DLD1 (cell line): ENCODE results near the gene OXA1L.
"Not testable (repeated sequence)": the region's sequence is repeated elsewhere in the genome, so short reads cannot be mapped to it uniquely, and the experiment has no call there.

Experiments used
- in situ Hi-C: cut with HindIII; loops from 2 replicates; pipeline ENCODE4 v1.10.0; 2017; ENCODE audit warnings: low sequenced_read_pairs

The OXA1L gene

DNA sequence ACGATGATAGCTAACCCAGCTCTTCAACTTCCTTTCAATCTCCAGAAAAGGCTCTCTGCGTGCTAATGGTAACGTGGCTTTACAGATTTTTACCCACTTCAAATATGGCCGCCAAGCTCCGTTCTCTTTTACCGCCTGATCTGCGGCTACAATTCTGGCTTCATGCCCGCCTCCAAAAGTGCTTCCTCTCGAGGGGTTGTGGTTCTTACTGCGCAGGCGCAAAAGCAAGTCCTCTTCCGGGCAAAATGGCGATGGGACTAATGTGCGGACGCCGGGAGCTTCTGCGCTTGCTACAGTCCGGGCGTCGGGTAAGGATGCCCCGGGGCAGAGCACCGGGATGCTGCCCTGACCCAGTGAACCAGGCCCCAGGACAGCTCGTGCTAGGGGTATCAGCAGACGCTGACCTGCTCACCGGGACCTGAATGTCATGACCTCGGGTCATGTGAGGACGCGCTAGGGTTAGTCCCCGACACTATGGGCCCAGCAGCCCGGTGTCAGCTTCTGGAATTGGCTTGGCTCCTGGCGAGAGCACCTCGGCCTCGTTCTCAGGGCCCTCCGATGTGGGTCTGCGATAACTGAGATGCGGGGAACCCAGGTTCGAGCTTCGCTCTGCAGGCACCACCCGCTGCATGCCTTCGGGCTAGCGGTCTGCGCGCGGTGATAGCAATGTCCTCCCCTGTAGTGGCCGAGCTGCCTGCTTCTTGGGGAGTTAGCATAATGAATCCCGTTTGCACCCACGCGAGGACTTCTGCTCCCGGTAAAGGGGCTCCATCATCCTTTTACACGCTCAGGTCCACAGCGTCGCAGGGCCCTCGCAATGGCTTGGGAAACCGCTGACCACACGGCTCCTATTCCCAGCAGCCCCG is at the start of gene OXA1L:
TSS of gene OXA1L (plus strand) at position 232 of the 866 bp plus-strand sequence. CDS start at position 246, 14 bp downstream.
- in situ Hi-C loops = no loop called here

- in situ Hi-C loops = no loop called here
Observed at GRCh38 chr14:22718091-22718490, 48.4 kb upstream of the OXA1L start.

- in situ Hi-C loops = no loop called here
Observed at GRCh38 chr14:22721213-22721612, 45.3 kb upstream of the OXA1L start.

- in situ Hi-C loops = no loop called here
Observed at GRCh38 chr14:22723815-22724214, 42.7 kb upstream of the OXA1L start.

DNA sequence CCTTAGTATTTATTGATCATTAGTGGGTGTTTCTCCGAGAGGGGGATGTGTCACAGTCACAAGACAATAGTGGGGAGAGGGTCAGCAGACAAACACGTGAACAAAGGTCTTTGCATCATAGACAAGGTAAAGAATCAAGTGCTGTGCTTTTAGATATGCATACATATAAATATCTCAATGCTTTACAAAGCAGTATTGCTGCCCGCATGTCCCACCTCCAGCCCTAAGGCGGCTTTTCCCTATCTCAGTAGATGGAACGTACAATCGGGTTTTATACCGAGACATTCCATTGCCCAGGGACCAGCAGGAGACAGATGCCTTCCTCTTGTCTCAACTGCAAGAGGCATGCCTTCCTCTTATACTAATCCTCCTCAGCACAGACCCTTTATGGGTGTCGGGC is 41.6 kb upstream of the OXA1L start:
- in situ Hi-C loops = not testable (repeated sequence)

DNA sequence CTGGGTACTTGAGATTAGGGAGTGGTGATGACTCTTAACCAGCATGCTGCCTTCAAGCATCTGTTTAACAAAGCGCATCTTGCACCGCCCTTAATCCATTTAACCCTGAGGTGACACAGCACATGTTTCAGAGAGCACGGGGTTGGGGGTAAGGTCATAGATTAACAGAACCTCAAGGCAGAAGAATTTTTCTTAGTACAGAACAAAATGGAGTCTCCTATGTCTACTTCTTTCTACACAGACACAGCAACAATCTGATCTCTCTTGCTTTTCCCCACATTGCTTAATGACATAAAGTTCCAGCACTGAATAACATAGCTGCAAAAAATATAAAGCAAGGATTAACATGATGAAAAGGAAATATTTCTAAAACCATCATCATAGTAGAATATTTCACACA is 41.1 kb upstream of the OXA1L start:
- in situ Hi-C loops = not testable (repeated sequence)

DNA sequence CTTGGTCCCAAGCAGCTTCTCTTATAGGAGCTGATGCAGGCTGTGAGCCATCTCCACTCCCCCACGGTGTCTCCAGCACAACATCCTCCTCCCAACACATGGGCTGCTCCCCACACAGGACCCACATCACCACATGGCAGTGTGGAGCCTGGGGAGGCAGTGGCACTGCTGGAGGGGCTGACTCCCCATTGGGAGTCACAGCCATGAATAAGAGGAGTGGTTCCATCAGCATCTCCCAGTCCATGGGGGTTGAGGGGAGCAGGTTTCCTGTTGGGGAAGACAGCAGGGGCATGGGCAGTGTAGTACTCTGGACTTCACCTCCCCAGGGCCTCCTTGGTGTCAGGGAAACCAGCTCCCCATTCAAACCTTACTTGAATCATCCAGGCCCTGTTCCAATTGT is 40.5 kb upstream of the OXA1L start:
- in situ Hi-C loops = no loop called here

GRCh38 chr14:22732062-22732461 is 34.4 kb upstream of the OXA1L start:
- in situ Hi-C loops = not testable (repeated sequence)

GRCh38 chr14:22733829-22734228 is 32.7 kb upstream of the OXA1L start:
- in situ Hi-C loops = no loop called here

- in situ Hi-C loops = no loop called here
Observed at GRCh38 chr14:22735096-22735495, 31.4 kb upstream of the OXA1L start.

GRCh38 chr14:22736384-22736783 is 30.1 kb upstream of the OXA1L start:
- in situ Hi-C loops = not testable (repeated sequence)

DNA sequence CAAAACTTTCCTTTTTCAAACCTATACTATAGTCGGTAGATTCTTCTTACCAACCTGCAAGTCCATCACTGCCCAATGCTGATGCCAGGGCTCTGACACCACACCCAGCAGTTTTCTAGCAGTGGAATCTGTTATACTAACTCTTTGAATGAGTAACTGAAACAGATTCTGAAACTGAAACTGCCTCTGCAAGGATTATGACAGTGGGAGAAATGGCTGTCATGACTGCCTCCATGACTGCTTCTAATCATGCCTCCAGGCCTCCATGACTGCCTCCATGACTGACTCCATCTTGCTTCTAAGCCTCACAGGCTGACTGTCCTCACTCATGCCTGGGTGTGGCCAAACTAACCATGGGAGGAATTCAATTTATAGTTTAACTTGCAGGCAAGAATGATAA is 29.4 kb upstream of the OXA1L start:
- in situ Hi-C loops = no loop called here

- in situ Hi-C loops = no loop called here
Observed at GRCh38 chr14:22739423-22739822, 27.1 kb upstream of the OXA1L start.

- in situ Hi-C loops = no loop called here
Observed at GRCh38 chr14:22740020-22740419, 26.5 kb upstream of the OXA1L start.

DNA sequence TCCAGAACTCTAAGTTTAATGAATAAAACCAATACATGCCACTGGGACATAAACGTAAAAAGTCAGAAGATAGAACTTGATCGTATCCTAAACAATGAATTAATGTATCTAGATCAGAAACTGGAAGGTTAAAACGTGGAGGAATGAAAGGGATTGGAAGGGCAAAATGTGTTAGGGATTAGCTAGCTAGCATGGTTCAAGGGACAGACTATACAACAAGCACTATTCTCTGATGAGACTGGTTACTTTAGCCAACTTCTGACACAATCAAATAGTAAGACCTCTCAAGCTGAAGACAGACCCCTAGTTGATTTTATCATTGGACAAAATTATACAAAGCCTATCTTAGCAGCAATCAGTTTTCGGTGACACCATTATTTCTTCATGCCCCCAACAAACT is 18.7 kb upstream of the OXA1L start:
- in situ Hi-C loops = no loop called here

DNA sequence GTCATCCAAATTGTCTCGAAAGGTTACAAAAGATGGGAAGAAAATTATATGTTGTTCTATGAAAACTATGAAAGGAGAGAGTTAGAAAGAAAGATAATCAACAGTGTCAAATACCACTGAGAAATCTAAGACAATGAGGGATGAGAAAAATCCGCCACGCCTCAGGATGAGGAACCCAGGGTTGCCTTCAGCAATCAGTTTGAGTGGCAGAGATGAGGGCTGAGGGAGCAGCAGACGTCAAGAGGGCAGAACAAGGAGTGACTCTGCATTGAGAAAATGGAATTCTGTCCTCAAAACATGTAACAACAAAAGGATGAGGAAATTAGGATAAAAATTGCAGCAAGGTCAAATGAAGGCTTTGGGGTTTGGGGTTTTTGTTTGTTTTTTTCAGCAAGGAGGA is 18.3 kb upstream of the OXA1L start:
- in situ Hi-C loops = no loop called here

- in situ Hi-C loops = no loop called here
Observed at GRCh38 chr14:22748631-22749068, 17.8 kb upstream of the OXA1L start.

GRCh38 chr14:22752422-22752821 is 14.1 kb upstream of the OXA1L start:
- in situ Hi-C loops = no loop called here

GRCh38 chr14:22753586-22753985 is 12.9 kb upstream of the OXA1L start:
- in situ Hi-C loops = no loop called here

DNA sequence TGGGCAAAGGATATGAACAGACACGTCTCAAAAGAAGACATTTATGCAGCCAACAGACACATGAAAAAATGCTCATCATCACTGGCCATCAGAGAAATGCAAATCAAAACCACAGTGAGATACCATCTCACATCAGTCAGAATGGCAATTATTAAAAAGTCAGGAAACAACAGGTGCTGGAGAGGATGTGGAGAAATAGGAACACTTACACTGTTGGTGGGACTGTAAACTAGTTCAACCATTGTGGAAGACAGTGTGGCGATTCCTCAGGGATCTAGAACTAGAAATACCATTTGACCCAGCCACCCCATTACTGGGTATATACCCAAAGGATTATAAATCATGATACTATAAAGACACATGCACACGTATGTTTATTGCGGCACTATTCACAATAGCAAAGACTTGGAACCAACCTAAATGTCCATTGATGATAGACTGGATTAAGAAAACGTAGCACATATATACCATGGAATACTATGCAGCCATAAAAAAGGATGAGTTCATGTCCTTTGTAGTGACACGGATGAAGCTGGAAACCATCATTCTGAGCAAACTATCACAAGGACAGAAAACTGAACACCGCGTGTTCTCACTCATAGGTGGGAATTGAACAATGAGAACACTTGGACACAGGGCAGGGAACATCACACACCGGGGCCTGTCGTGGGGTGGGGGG is 8.4 kb upstream of the OXA1L start:
- in situ Hi-C loops = not testable (repeated sequence)

GRCh38 chr14:22761734-22762133 is 4.8 kb upstream of the OXA1L start:
- in situ Hi-C loops = no loop called here

GRCh38 chr14:22764382-22764781 is 2.1 kb upstream of the OXA1L start:
- in situ Hi-C loops = no loop called here
